Lower lobe of right lung (tissue), 2 donors: Measurements from ENCODE around the gene DIDO1. TPM values are rescaled to one million over a fixed set of nuclear protein-coding genes. Genes with fewer than 3 reads are reported as not detected.

ENCODE experiments used
- ATAC-seq, 2 donors: fragments of 200-7000 bp; cut with Tn5 transposase; one replicate each; pipeline ENCODE4 v1.9.1; 2020 to 2022; ENCODE audit warnings: mild to moderate bottlenecking in 2 of 2, moderate library complexity in 2 of 2
- DNase-seq: peaks from one replicate; pipeline ENCODE4 v3.0.0-alpha.2; 2020
- H3K27ac ChIP-seq: fragments of 200-600 bp; one replicate; pipeline ENCODE4 v1.8.0; 2022
- H3K27me3 ChIP-seq: fragments of 200-600 bp; one replicate; pipeline ENCODE4 v1.8.0; 2022; ENCODE audit warnings: low read depth
- H3K36me3 ChIP-seq: fragments of 200-600 bp; one replicate; pipeline ENCODE4 v1.8.0; 2022; ENCODE audit warnings: mild to moderate bottlenecking
- H3K4me1 ChIP-seq: fragments of 200-600 bp; one replicate; pipeline ENCODE4 v1.8.0; 2022
- H3K4me3 ChIP-seq: fragments of 200-600 bp; one replicate; pipeline ENCODE4 v1.8.0; 2022; ENCODE audit warnings: mild to moderate bottlenecking
- H3K9me3 ChIP-seq: fragments of 200-600 bp; one replicate; pipeline ENCODE4 v1.8.0; 2022
- CTCF ChIP-seq: fragments of 200-600 bp; IDR thresholded peaks from one replicate; pipeline ENCODE4 v1.8.0; 2022; ENCODE audit warnings: antibody characterized with exemption, mild to moderate bottlenecking
- intact Hi-C: fragments of 100-400 bp; cut with DNase I; formaldehyde crosslinking; loops from one replicate; pipeline ENCODE4 v1.11.0; 2022
- total RNA-seq: library from RNA; stranded (reverse); fragmentation: NEBNext Ultra II Directional; extraction: Animal tissue kit (Norgen Biotek cat#: 25700); gene quantifications from one replicate; pipeline ENCODE4 v1.2.1, GENCODE V29; 2021
- donor health status: DM: no; HTN: yes; CAD: no; lungs with severe emphysema.

Gene DIDO1
- total RNA-seq, 1 donor from 2014 or later, result 54.6 TPM

DNA sequence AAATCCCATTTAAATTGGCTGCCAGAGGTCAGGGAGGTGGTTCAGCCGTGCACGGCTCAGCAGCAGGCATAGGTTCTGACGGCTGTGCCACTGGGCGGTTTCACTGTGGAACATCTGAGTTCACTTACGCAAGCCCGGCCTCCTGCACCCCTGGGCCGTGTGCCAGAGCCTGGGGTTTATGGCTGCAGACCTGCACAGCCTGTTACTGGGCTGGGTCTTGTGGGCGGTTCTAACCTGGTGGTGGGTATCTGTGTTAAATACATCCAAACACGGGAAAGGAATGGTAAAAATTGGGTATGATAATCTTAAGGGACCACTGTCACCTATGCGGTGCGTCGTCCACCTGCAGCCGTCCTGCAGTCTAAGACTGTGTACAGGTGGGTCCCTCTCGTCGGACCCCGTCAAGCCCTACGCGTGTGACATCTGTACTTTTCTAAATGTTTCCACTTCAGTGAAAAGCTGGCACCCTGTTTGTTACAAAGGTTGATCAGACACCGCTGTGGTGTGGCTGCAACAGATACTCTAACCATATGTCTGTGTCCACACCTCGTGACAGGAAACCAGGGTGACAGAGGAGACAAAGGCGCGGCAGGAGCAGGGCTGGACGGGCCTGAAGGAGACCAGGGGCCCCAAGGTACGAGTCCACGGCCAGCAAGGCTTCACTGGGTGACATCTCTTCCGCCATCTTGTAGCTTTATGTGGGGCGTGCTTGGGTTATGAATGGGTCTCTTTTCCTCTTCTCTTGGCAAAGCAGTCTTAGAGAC lies 88.0 kb downstream of the DIDO1 start:
- no peak overlapping the region for H3K27ac ChIP-seq
- DNase-seq, result peak; percentile 66
- H3K4me1 ChIP-seq, result no peaks in the 10 kb centered on the region
- no peak overlapping the region for H3K4me3 ChIP-seq
- intact Hi-C loops, result no loop called here
- H3K9me3 ChIP-seq, result no peaks in the 10 kb centered on the region
- no peak for TF ChIP-seq CTCF
- H3K36me3 ChIP-seq, result no peaks in the 10 kb centered on the region
- H3K27me3 ChIP-seq, result peaks cover 25% of the 10 kb centered on the region
- ATAC-seq, result peak; percentile 59 to 63

- Histone ChIP-seq H3K27me3 (peaks cover 25% of the 10 kb centered on the region), H3K27ac (no peak overlapping the region), H3K4me3 (no peak overlapping the region), H3K9me3 (no peaks in the 10 kb centered on the region), H3K4me1 (peaks cover 4% of the 10 kb centered on the region), H3K36me3 (no peaks in the 10 kb centered on the region)
- no peak for TF ChIP-seq CTCF
- intact Hi-C loops, result no loop called here
- DNase-seq (no peak), ATAC-seq (no peak)
Observed at GRCh38 chr20:62837790-62838127, 88.5 kb downstream of the DIDO1 start.

DNA sequence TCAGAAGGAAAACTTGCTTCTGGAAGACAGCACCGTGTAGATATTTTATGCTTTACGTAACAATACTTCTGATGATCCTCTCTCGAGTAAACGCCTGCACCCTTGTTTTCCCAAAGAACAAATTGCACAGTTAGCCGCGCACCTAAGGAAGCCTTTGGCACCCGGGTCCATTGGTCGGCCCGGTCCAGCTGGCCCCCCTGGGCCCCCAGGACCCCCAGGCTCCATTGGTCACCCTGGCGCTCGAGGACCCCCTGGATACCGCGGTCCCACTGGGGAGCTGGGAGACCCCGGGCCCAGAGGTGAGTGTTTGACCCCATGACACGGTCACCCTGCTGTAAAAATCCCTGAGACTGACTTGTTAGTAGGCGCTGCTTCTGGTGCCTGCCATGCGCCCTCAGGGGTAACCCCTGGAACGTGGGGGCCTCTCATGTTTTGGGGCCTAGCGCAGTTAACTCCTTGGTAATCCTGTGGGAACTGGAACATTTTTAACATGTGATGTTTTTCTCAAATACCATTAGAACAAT lies 89.3 kb downstream of the DIDO1 start:
- no peaks in the 10 kb centered on the region for H3K9me3 ChIP-seq
- no peak overlapping the region for H3K27ac ChIP-seq
- DNase-seq, result no peak
- no peak for TF ChIP-seq CTCF
- no peaks in the 10 kb centered on the region for H3K36me3 ChIP-seq
- no peak for ATAC-seq
- H3K4me3 ChIP-seq, result no peak overlapping the region
- intact Hi-C loops, result no loop called here
- H3K27me3 ChIP-seq, result peaks cover 25% of the 10 kb centered on the region
- H3K4me1 ChIP-seq, result peaks cover 11% of the 10 kb centered on the region

GRCh38 chr20:62835931-62836861 lies 90.1 kb downstream of the DIDO1 start:
- DNase-seq, result no peak
- H3K36me3 ChIP-seq, result no peaks in the 10 kb centered on the region
- H3K27ac ChIP-seq, result no peak overlapping the region
- intact Hi-C loops, result no loop called here
- no peak overlapping the region for H3K4me3 ChIP-seq
- peaks cover 25% of the 10 kb centered on the region for H3K27me3 ChIP-seq
- H3K9me3 ChIP-seq, result no peaks in the 10 kb centered on the region
- no peak for TF ChIP-seq CTCF
- no peak for ATAC-seq
- H3K4me1 ChIP-seq, result peaks cover 15% of the 10 kb centered on the region

DNA sequence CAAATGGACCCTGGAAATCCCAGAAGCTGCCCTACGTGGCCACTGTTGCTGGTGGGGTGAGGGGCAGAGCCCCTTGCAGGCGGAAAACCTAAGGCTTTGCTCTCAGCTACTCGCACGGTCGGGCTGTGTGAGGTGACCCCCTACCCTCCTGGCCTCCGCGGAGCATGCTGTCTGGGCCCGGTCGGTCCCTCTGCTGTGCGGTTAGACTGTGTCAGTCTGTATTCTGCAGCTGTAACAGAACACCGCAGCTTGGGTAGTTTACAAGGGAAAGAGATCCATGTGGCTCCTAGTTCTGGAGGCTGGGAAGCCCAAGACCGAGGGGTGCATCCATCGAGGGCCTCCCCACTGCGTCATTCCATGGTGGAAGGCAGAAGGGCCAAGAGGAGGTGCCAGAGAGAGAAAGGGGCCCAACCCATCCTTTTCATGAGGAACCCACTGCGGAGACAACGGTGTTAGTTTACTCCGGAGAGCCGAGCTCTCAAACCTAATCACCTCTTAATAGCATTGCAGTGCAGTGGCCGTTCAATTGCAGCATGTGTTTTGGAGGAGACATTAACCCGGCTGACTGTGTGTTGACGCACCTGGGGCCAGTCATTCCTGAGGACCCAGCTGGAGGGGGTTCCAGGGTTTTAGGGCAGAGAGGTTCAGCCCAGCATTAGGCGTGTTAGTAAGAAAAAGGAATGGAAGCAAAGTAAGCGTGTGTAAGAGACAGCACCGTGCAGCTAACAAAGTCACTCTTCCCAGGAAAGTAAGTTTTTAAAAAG lies 91.2 kb downstream of the DIDO1 start:
- H3K9me3 ChIP-seq, result no peaks in the 10 kb centered on the region
- H3K36me3 ChIP-seq, result no peaks in the 10 kb centered on the region
- peaks cover 23% of the 10 kb centered on the region for H3K27me3 ChIP-seq
- no peak overlapping the region for H3K27ac ChIP-seq
- no peak overlapping the region for H3K4me3 ChIP-seq
- TF ChIP-seq CTCF, result no peak
- no peak for ATAC-seq
- intact Hi-C loops, result no loop called here
- DNase-seq, result no peak
- H3K4me1 ChIP-seq, result peaks cover 15% of the 10 kb centered on the region
